ENCODE results near the gene CAMLG.
"Not testable (repeated sequence)": the region's sequence is repeated elsewhere in the genome, so short reads cannot be mapped to it uniquely, and the experiment has no call there.

Gene CAMLG

GRCh38 chr5:134738133-134738962 is at the start of gene CAMLG:
TSS of gene CAMLG (plus strand) at chr5:134738548. CDS start at chr5:134738621, 73 bp downstream.
- peak; percentile 99 for DNase-seq

GRCh38 chr5:134690144-134690543 is 48.2 kb upstream of the CAMLG start:
- DNase-seq = not testable (repeated sequence)

GRCh38 chr5:134692722-134693121 is 45.6 kb upstream of the CAMLG start:
- DNase-seq = no peak

GRCh38 chr5:134708301-134708700 is 30.0 kb upstream of the CAMLG start:
- DNase-seq = no peak

- peak; percentile 10 for DNase-seq
Measured at GRCh38 chr5:134714120-134714519, 24.2 kb upstream of the CAMLG start.

DNA sequence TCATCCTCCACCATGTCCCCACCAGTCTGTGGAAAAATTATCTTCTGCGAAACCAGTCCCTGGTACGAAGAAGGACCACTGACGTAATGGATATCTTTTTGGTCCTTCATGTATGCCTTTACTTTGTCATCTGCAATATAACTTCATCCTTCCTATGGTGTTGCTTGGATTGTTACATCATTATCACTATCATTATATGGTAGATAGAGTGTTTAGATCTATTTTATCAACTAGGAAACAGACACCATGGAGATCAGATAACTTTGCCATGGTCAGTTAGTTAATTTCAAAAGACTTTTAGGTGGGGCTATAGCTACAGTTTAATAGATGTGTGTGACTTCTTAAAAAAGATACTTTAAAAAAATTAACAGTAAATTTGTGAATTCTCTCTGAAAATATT is 23.8 kb upstream of the CAMLG start:
- DNase-seq = no peak

DNA sequence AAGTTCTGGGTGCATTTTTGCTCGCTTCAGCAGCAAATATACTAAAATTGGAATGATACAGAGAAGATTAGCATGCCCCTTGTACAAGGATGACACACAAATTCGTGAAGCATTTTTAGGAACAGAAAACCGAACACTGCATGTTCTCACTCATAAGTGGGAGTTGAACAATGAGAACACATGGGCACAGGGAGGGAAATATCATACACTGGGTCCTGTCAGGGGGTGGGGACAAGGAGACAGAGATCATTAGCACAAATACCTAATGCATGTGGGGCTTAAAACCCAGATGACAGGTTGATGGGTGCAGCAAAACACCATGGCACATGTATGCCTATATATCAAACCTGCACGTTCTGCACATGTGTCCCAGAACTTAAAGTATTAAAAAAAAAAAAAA is 22.9 kb upstream of the CAMLG start:
- not testable (repeated sequence) for DNase-seq

DNA sequence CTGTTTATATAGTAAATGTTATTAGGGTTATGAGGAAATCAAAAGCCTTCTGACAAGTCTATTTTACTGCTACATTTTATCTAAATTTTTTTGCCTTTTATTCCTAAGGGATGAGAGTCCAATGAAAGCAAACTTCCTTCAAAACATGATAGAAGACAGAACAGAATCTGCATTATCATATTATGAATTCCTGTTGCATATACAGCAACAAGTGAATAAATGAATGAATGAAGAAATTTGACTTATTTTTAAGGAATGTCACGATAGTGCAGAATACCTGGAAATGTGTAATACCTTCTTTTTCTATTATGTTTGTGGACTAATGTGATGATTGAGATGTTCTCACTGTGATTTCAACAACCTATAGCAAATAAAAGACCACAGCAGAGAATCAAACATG is 13.5 kb upstream of the CAMLG start:
- DNase-seq = no peak

DNA sequence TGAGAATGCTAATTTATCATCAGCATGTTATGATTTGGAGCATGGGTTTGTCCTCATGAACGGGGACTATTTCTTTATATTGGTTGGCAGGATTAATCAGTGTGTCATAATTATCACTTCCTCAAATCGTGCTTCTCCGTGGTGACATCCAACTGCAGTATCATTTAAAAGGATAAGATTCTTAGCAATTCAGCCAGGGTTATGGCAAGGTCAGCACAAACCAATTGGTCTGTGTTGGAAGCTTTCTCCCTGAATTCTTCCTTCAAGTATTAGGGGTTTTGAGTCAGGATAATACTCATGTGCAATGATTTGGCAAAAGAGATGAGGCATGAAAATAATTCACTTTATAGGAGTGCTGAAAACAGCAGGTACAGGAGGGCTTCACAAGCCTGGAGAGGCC is 5.5 kb upstream of the CAMLG start:
- no peak for DNase-seq

DNA sequence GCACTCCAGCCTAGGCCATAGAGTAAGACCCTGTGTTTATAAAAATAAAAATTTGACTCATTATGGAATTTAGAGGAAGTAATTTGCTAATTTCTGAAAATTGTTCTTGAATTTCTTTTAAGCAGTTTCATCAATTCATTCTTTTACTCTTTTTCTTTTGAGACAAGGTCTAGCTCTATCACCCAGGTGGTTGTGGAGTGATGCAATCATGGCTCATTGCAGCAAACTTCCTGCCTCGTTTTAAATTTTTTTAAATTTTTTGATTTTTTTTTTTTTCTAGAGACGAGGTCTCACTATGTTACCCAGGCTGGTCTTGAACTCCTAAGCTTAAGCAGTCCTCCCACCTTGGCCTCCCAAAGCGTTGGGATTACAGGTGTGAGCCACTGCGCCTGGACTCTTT is 3.1 kb upstream of the CAMLG start:
- DNase-seq = no peak

DNA sequence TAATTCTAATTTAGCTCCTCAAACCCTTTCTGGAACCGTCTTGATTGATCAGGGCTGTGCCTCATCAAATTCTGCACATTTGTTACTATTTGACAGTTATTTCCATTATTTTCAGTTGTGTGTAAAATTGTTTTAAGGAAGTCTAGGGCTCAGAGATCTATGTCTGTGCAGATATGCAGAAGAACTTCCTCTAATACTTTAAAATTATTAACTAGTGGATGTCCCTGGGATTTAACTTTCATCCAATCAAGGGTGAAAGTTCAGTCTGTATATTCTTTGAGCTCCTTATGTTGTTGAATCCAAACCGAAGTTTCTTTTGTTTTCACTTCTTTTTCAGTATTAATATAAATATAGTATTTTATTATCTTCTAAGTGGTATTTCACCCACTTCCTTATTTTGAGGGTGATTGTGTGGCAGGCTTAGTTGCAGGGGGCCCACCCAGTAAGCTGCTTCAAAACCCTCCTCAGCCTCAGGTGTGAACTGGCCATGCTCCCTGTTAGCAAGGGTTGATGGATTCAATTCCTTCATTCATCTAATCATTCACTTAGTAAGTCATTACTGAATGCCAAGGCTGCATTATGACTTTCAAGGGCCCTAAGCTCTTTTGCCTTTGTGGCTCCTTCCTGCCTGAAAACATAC is 2.1 kb upstream of the CAMLG start:
- DNase-seq = no peak

- peak; percentile 77 for DNase-seq
Measured at GRCh38 chr5:134738963-134739661, 764 bp downstream of the CAMLG start.

- DNase-seq = no peak
Measured at GRCh38 chr5:134741052-134741451, 2.7 kb downstream of the CAMLG start.

DNA sequence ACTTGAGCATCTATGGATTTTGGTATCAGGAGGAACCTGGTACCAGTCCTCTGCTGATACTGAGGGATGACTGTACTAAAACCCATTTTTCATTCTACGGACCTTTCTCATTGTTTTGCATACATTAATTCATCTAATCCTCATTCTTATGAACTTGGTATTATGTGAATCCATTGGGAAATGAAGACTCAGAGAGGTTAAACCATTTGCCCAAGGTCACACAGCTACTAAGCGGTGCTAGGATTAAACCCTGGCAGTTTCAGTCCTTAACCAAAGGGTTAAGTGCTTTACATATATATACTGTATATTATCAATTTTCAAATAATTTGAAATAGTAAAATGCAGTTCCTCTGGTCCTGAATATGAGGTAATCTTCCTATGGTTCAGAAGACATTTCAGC is 3.8 kb downstream of the CAMLG start:
- DNase-seq = no peak

DNA sequence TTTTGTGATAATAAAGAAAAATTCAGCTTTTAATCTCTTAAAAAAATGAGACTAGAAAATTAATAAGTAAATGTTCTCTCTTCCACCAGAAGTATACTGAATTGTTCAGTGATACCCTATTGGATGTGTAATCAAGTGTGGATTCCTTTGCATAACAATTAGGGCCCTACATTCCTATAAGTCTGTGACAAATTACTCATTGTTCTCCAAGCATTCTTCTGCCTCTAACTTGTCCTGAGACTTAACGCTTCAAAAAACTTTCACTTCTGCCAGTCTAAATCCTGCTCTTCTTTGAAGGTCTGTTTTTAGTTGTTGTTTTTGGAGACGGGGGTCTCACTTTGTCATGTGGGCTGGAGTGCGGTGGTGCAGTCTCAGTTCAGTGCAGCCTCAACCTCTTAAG is 11.1 kb downstream of the CAMLG start:
- DNase-seq = no peak

GRCh38 chr5:134758176-134758503 is 19.8 kb downstream of the CAMLG start:
- no peak for DNase-seq

DNA sequence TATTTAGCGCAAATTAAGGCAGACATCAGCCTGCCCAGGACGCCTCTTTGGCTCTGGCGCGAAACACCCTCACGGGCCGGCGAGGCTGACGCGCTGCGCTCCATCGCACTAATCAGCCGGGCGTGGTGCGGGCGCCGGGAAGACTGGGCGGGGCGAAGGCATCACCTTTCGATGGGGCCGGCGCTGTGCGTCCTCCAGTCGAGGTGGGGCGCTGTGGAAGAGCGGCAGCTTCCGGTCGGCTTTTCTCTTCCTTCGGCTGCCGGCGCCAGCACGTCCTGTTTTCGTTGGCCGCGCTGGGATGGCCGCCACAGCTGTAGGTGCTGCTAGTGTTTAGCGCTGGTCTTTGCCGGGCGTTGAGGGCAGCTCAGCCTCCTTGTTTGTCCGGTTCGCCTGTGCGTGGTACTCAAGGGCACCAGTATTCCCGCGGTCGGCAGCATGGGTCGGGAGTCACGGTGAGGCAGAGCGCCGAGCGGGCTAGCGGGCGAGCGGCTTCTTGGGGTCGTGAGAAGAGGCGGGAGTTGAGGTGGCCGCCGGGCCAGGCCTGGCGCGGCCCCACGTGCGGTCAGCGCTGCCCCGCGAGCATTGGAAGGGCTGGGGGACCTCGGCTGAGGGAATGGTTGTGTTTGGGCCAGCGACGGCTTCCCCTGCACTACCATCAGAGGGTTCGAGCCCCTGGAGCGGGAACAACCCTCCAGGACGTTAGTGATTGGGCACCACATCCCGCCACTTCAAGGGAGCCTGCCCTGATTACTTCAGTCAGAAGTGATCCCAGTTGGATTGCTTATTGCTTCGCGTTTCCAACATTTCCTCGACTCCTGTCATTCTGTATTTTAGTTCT is 20.4 kb downstream of the CAMLG start, which contains the start of gene DDX46:
Gene DDX46 (plus strand): TSS at position 276 of the 838 bp plus-strand sequence. CDS start 160 bp downstream, at position 436.
- DNase-seq = peak; percentile 98

DNA sequence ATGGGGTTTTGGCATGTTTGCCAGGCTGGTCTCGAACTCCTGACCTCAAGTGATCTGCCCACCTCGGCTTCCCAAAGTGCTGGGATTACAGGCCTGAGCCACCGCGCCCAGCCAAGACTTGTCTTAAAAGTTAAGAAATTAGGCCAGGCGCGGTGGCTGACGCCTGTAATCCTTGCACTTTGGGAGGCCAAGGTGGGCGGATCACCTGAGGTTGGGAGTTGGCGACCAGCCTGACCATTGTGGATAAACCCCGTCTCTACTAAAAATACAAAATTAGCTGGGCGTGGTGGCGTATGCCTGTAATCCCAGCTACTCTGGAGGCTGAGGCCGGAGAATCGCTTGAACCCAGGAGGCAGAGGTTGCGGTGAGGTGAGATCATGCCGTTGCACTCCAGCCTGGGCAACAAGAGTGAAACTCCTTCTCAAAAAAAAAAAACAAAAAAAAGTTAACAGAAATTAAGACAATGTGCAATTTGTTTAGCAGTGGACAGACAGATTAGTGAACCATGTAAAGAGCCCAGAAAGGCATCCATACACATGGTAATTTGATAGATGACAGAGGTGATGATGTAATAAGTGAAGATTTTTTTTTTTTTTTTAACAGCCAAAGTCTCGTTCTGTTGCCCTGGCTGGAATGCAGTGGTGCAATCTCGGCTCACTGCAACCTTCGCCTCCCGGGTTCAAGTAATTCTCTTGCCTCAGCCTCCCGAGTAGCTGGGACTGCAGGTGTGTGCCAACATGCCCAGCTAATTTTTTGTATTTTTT is 29.4 kb downstream of the CAMLG start:
- not testable (repeated sequence) for DNase-seq

DNA sequence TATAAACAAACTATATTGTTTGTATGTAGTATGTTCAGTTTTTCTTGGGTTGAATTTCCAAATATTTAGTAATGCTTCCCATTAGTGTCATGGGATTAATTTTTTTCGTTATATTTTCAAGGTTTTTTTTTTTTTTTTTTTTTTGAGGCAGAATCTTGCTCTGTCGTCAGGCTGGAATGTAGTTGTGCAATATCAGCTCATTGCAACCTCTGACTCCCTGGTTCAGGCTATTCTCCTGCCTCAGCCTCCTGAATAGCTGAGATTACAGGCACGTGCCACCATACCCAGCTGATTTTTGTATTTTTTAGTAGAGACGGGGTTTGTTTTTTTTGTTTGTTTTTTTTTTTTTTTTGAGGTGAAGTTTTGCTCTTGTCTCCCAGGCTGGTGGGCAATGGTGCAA is 30.9 kb downstream of the CAMLG start:
- no peak for DNase-seq

DNA sequence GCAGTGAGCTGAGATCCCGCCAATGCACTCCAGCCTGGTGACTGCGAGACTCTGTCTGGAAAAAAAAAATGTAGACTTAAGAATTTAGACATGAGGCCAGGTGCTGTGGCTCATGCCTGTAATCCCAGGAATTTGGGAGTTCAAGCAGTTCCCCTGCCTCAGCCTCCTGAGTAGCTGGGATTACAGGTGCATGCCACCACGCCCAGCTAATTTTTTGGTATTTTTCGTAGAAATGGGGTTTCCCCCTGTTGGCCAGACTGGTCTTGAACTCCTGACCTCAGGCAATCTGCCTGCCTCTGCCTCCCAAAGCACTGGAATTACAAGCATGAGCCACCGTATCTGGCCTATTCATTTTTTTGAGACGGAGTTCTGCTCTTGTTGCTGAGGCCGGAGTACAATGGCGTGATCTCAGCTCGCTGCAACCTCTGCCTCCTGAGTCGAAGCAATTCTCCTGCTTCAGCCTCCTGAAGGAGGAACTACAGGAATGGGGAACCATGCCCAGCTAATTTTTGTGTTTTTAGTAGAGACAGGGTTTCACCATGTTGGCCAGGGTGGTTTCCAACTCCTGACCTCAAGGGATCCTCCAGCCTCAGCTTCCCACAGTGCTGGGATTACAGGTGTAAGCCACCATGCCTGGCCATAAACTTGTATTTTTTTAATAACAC is 34.2 kb downstream of the CAMLG start:
- DNase-seq = no peak

- no peak for DNase-seq
Measured at GRCh38 chr5:134777366-134777765, 39.0 kb downstream of the CAMLG start.

Measured in NCI-H69 (cell line).